Dermis blood vessel endothelial cell (primary cell): ENCODE results near the gene PTPN9. TPM values are rescaled to one million over a fixed set of nuclear protein-coding genes. Genes with fewer than 3 reads are reported as not detected.
"Not testable (repeated sequence)": the region's sequence is repeated elsewhere in the genome, so short reads cannot be mapped to it uniquely, and the experiment has no call there.

Experiments
- DNase-seq: peaks from one replicate; pipeline ENCODE4 v3.0.0; 2010
- total RNA-seq: library from RNA; depleted of rRNA; stranded (reverse); fragments of >200 nt; gene quantifications from 2 replicates; pipeline ENCODE4 v1.2.3, GENCODE V29; 2014

PTPN9 gene
- total RNA-seq, result 17.7 and 25.5 TPM in 2 replicates

- peak; percentile 78 for DNase-seq
Measured at GRCh38 chr15:75578948-75579920, at the start of gene PTPN9. TSS of gene PTPN9 (minus strand) at chr15:75579315. CDS start at chr15:75578776, 539 bp downstream.

- DNase-seq, result peak; percentile 94
Measured at GRCh38 chr15:75625542-75626347, 46.6 kb upstream of the PTPN9 start, which contains the start of gene SNUPN. TSS of gene SNUPN (minus strand) at chr15:75625725. CDS start at chr15:75621051, 4,674 bp downstream.

GRCh38 chr15:75622505-75622904 is 43.4 kb upstream of the PTPN9 start:
- DNase-seq, result no peak

GRCh38 chr15:75620841-75621391 is 41.8 kb upstream of the PTPN9 start:
- DNase-seq, result peak; percentile 94

GRCh38 chr15:75620058-75620820 is 41.1 kb upstream of the PTPN9 start:
- DNase-seq, result peak; percentile 24

- no peak for DNase-seq
Measured at GRCh38 chr15:75616766-75617165, 37.7 kb upstream of the PTPN9 start.

GRCh38 chr15:75606711-75607699 is 27.9 kb upstream of the PTPN9 start:
- DNase-seq, result no peak

GRCh38 chr15:75606026-75606425 is 26.9 kb upstream of the PTPN9 start:
- no peak for DNase-seq

- no peak for DNase-seq
Measured at GRCh38 chr15:75599401-75599800, 20.3 kb upstream of the PTPN9 start.

GRCh38 chr15:75598361-75598760 is 19.2 kb upstream of the PTPN9 start:
- no peak for DNase-seq

GRCh38 chr15:75597667-75598341 is 18.7 kb upstream of the PTPN9 start:
- DNase-seq, result peak; percentile 49

GRCh38 chr15:75596703-75597345 is 17.7 kb upstream of the PTPN9 start:
- no peak for DNase-seq

- no peak for DNase-seq
Measured at GRCh38 chr15:75594276-75594675, 15.2 kb upstream of the PTPN9 start.

GRCh38 chr15:75591655-75592364 is 12.7 kb upstream of the PTPN9 start:
- DNase-seq, result no peak

- no peak for DNase-seq
Measured at GRCh38 chr15:75590239-75590638, 11.1 kb upstream of the PTPN9 start.

- DNase-seq, result no peak
Measured at GRCh38 chr15:75589071-75589470, 10.0 kb upstream of the PTPN9 start.

GRCh38 chr15:75586422-75586821 is 7.3 kb upstream of the PTPN9 start:
- DNase-seq, result not testable (repeated sequence)

- peak; percentile 15 for DNase-seq
Measured at GRCh38 chr15:75584121-75584520, 5.0 kb upstream of the PTPN9 start.

GRCh38 chr15:75583701-75584100 is 4.6 kb upstream of the PTPN9 start:
- DNase-seq, result no peak
